Caco-2 (cell line): ENCODE results near the gene LRRC27. TPM values are rescaled to one million over a fixed set of nuclear protein-coding genes. Genes with fewer than 3 reads are reported as not detected.
A peak's percentile ranks its signal among the peaks of the same experiment; 100 is the strongest.
"Not testable (repeated sequence)": the region's sequence is repeated elsewhere in the genome, so short reads cannot be mapped to it uniquely, and the experiment has no call there.

ENCODE experiments used
- BruUV-seq: library from RNA; stranded (reverse); fragments of 400-500 nt; replicated peaks from 2 replicates; lab custom pipeline; 2021; lab: Mats Ljungman, UMichigan
- CTCF ChIA-PET: fragments of 300-600 bp; sonication (Branson Sonifier 250); formaldehyde crosslinking; loops from one replicate; lab custom pipeline; 2022; ENCODE audit warnings: antibody characterized with exemption; lab: Charles Lee
- POLR2A ChIA-PET: fragments of 300-600 bp; sonication (Branson Sonifier 250); formaldehyde crosslinking; loops from one replicate; lab custom pipeline; 2022; ENCODE audit warnings: antibody characterized with exemption; lab: Charles Lee
- DNase-seq, 2 experiments: peaks; one replicate each; pipeline versions ENCODE4 v3.0.0 to v3.0.0-alpha.2; 2020 to 2022
- H3K27me3 ChIP-seq: replicated peaks from 2 replicates; pipeline ENCODE4 v1.6.0; 2011; ENCODE audit warnings: low read length; ENCODE audit not compliant: control insufficient read depth, insufficient read depth
- H3K36me3 ChIP-seq: 2 replicates; pipeline ENCODE4 v1.5.1; 2011; ENCODE audit warnings: low read length; ENCODE audit not compliant: control insufficient read depth, insufficient read depth
- H3K4me1 ChIP-seq: fragments of 250-450 bp; sonication (Bioruptor Pico); 2 replicates; pipeline ENCODE4 v1.5.1; 2020; ENCODE audit warnings: mild to moderate bottlenecking
- H3K4me3 ChIP-seq: 2 replicates; pipeline ENCODE4 v1.5.1; 2011; ENCODE audit warnings: low read depth, mild to moderate bottlenecking, control low read depth, low read length
- H3K9me3 ChIP-seq: fragments of 250-450 bp; sonication (Bioruptor Pico); 2 replicates; pipeline ENCODE4 v1.5.1; 2020; ENCODE audit warnings: mild to moderate bottlenecking, moderate library complexity
- H3K27ac Mint-ChIP-seq: one replicate; pipeline ENCODE4 v1.8.0; 2022; ENCODE audit warnings: mixed read lengths; ENCODE audit not compliant: unreplicated experiment
- H3K27me3 Mint-ChIP-seq: one replicate; pipeline ENCODE4 v1.8.0; 2022; ENCODE audit warnings: mixed read lengths; ENCODE audit not compliant: insufficient read depth, unreplicated experiment
- H3K36me3 Mint-ChIP-seq: one replicate; pipeline ENCODE4 v1.8.0; 2022; ENCODE audit warnings: mild to moderate bottlenecking, mixed read lengths; ENCODE audit not compliant: insufficient read depth, unreplicated experiment
- H3K4me1 Mint-ChIP-seq: one replicate; pipeline ENCODE4 v1.8.0; 2022; ENCODE audit warnings: low read depth, mixed read lengths; ENCODE audit not compliant: unreplicated experiment
- H3K4me3 Mint-ChIP-seq: one replicate; pipeline ENCODE4 v1.8.0; 2022; ENCODE audit warnings: mild to moderate bottlenecking, moderate library complexity, mixed read lengths; ENCODE audit not compliant: unreplicated experiment
- H3K9me3 Mint-ChIP-seq: one replicate; pipeline ENCODE4 v1.8.0; 2022; ENCODE audit warnings: mixed read lengths; ENCODE audit not compliant: unreplicated experiment
- CTCF ChIP-seq, 2 experiments: fragments of 200-600 bp in 1 of 2; IDR thresholded peaks; 1 replicate in 1 of 2; 2 replicates in 1 of 2; pipeline versions ENCODE4 v1.5.1 to v1.8.0; 2011 to 2022; ENCODE audit warnings: antibody characterized with exemption in 1 of 2, control low read depth in 1 of 2, inconsistent platforms in 1 of 2, low read depth in 1 of 2, low read length in 1 of 2, mild to moderate bottlenecking in 1 of 2, moderate library complexity in 1 of 2; ENCODE audit not compliant: insufficient read depth in 1 of 2, severe bottlenecking in 1 of 2, unreplicated experiment in 1 of 2
- intact Hi-C: fragments of 100-400 bp; cut with micrococcal nuclease; formaldehyde crosslinking; loops from one replicate; pipeline ENCODE4 v1.10.0; 2022; ENCODE audit not compliant: unreplicated experiment
- total RNA-seq: library from RNA; stranded (reverse); gene quantifications from 2 replicates; pipeline ENCODE4 v1.2.3, GENCODE V29; 2022

LRRC27 gene
- total RNA-seq, 1 experiment from 2014 or later = 11.7 TPM

GRCh38 chr10:132336064-132336746 is 4.2 kb downstream of the LRRC27 start:
- ChIA-PET CTCF (interaction anchor here (0.9 kb wide), 1 partner anchor 28 kb away, joined by 5 read pairs; the partner anchor contains the start of gene STK32C), POLR2A (interaction anchor here (0.9 kb wide), 1 partner anchor 28 kb away, joined by 3 read pairs; no protein-coding TSS in a partner anchor)
- Mint-ChIP-seq H3K9me3 (no peaks in the 10 kb centered on the region), H3K4me3 (peak overlapping the region; percentile 74), H3K36me3 (peaks cover 33% of the 10 kb centered on the region), H3K27ac (peak overlapping the region; percentile 82), H3K4me1 (peaks cover 20% of the 10 kb centered on the region), H3K27me3 (no peaks in the 10 kb centered on the region)
- DNase-seq = peak in 1 of 2 experiments; percentile 37
- peak overlapping the region; percentile 39 for H3K4me3 ChIP-seq
- no peaks in the 10 kb centered on the region for H3K36me3 ChIP-seq
- no peaks in the 10 kb centered on the region for H3K27me3 ChIP-seq
- BruUV-seq = no TSS peak
- TF ChIP-seq CTCF (IDR thresholded peaks at IDR 0.05; ENCODE audit: insufficient read depth in 1 of 2, low read depth in 1 of 2, low read length in 1 of 2, severe bottlenecking in 1 of 2, unreplicated experiment in 1 of 2) = no peak
- peaks cover 11% of the 10 kb centered on the region; the same call in 1 of the 2 replicates for H3K4me1 ChIP-seq
- no peaks in the 10 kb centered on the region for H3K9me3 ChIP-seq
- intact Hi-C loops = loop anchor here (5.0 kb wide), 1 partner anchor 256 kb away; no protein-coding TSS in a partner anchor

- POLR2A ChIA-PET = interaction anchor here (0.9 kb wide), 1 partner anchor 29 kb away, joined by 3 read pairs; no protein-coding TSS in a partner anchor
- CTCF ChIA-PET = no interaction called here
- H3K27me3 Mint-ChIP-seq = no peaks in the 10 kb centered on the region
Measured at GRCh38 chr10:132336919-132337407, 5.0 kb downstream of the LRRC27 start.

GRCh38 chr10:132337854-132338253 is 5.9 kb downstream of the LRRC27 start:
- DNase-seq, H3K27me3 ChIP-seq, H3K9me3 Mint-ChIP-seq, H3K27me3 Mint-ChIP-seq, CTCF ChIA-PET, H3K9me3 ChIP-seq, POLR2A ChIA-PET, BruUV-seq, H3K36me3 ChIP-seq: not testable (repeated sequence)
- H3K36me3 Mint-ChIP-seq = peaks cover 23% of the 10 kb centered on the region
- peaks cover 20% of the 10 kb centered on the region for H3K4me1 Mint-ChIP-seq
- intact Hi-C loops = loop anchor here (5.0 kb wide), 1 partner anchor 254 kb away; no protein-coding TSS in a partner anchor
- H3K4me3 Mint-ChIP-seq = peak overlapping the region; percentile 74
- Histone ChIP-seq H3K4me3 (peak overlapping the region; percentile 39), H3K4me1 (peaks cover 11% of the 10 kb centered on the region; the same call in 1 of the 2 replicates)
- peak overlapping the region; percentile 82 for H3K27ac Mint-ChIP-seq

More at GRCh38 chr10:132336919-132337407, 5.0 kb downstream of the LRRC27 start:
- TF ChIP-seq CTCF (IDR thresholded peaks at IDR 0.05; ENCODE audit: insufficient read depth in 1 of 2, low read depth in 1 of 2, low read length in 1 of 2, severe bottlenecking in 1 of 2, unreplicated experiment in 1 of 2) = no peak
- peak overlapping the region; percentile 82 for H3K27ac Mint-ChIP-seq
- Histone ChIP-seq H3K36me3 (no peaks in the 10 kb centered on the region), H3K4me3 (peak overlapping the region; percentile 39), H3K4me1 (peaks cover 11% of the 10 kb centered on the region; the same call in 1 of the 2 replicates), H3K27me3 (no peaks in the 10 kb centered on the region), H3K9me3 (no peaks in the 10 kb centered on the region)
- H3K4me1 Mint-ChIP-seq = peaks cover 20% of the 10 kb centered on the region
- peak overlapping the region; percentile 74 for H3K4me3 Mint-ChIP-seq
- no TSS peak for BruUV-seq
- H3K36me3 Mint-ChIP-seq = peaks cover 25% of the 10 kb centered on the region
- no peaks in the 10 kb centered on the region for H3K9me3 Mint-ChIP-seq
- DNase-seq = peak; percentile 50 to 56
- intact Hi-C loops = loop anchor here (5.0 kb wide), 1 partner anchor 255 kb away; no protein-coding TSS in a partner anchor
